Inflammatory macrophage treated with lipopolysaccharide for 1 hour (primary cell): ENCODE measurements around the gene JAGN1.
"Not testable (repeated sequence)": the region's sequence is repeated elsewhere in the genome, so short reads cannot be mapped to it uniquely, and the experiment has no call there.

Experiments
- DNase-seq, 2 donors: peaks; one replicate each; pipeline ENCODE4 v3.0.0-alpha.2; 2020 to 2022

The JAGN1 gene

DNA sequence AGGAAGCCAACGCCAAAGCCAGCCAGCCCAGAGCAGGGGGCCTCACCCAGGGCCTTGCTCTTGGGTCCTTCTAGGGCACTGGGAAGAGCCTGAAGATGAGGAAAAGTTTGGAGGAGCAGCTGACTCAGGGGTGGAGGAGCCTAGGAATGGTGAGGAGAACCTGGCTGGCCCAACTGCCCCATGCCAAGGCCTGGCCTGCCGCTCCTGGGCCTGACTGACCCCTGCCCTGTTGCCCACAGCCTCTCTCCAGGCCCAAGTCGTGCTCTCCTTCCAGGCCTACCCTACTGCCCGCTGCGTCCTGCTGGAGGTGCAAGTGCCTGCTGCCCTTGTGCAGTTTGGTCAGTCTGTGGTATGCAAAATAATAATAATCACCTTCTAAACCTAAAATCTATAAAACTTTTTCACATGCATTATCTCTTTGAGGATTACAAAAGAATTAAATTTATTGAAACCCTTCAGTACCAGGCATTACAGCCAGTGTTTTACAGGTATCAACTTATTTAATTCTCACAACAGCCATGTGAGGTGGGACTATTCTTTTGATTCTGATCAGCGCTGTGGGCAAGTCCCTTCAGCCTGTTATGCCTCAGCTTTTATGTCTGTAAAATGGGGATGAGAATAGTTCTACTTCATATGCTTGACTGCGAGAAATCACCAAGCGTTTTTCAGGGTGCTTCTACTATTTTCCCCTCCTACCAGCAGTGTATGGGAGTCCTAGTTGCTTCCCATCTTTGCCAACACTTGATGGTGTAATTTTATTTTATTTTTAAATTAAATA, 28.0 kb downstream of the JAGN1 start:
- no peak for DNase-seq

DNA sequence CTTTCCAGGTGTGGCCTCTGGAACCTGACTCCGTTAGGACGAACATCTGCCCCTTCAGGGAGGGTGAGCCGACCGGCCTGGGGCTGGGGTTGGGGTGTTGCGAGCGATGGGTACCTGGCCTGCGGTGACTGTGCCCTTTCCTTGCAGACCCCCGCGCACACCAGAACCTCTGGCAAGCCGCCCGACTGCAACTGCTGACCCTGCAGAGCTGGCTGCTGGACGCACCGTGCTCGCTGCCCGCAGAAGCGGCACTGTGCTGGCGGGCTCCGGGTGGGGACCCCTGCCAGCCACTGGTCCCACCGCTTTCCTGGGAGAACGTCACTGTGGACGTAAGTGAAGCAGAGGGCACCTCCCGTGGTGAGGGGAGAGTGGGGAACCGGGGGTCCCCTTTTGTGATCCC, 37.7 kb downstream of the JAGN1 start:
- no peak for DNase-seq

- DNase-seq = no peak
Observed at GRCh38 chr3:9930804-9931418, 40.5 kb downstream of the JAGN1 start.

DNA sequence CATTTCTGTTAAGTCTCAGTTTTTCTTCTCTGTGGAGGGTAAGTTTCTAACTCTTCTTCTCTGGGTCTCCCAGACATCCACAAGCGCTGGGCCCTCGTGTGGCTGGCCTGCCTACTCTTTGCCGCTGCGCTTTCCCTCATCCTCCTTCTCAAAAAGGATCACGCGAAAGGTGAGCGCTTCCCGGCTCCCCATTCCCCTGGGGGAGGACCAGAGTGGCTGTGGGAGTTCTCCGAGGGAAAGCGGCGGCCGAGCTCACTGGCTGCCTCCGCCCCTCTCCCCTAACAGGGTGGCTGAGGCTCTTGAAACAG, 42.1 kb downstream of the JAGN1 start:
- DNase-seq = no peak

DNA sequence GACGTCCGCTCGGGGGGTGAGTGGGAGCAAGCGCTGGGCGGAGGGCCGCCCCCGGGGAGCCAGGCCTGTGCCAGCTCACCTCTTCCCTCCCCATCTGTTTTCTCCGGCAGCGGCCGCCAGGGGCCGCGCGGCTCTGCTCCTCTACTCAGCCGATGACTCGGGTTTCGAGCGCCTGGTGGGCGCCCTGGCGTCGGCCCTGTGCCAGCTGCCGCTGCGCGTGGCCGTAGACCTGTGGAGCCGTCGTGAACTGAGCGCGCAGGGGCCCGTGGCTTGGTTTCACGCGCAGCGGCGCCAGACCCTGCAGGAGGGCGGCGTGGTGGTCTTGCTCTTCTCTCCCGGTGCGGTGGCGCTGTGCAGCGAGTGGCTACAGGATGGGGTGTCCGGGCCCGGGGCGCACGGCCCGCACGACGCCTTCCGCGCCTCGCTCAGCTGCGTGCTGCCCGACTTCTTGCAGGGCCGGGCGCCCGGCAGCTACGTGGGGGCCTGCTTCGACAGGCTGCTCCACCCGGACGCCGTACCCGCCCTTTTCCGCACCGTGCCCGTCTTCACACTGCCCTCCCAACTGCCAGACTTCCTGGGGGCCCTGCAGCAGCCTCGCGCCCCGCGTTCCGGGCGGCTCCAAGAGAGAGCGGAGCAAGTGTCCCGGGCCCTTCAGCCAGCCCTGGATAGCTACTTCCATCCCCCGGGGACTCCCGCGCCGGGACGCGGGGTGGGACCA, 42.6 kb downstream of the JAGN1 start:
- peak; percentile 75 to 85 for DNase-seq

DNA sequence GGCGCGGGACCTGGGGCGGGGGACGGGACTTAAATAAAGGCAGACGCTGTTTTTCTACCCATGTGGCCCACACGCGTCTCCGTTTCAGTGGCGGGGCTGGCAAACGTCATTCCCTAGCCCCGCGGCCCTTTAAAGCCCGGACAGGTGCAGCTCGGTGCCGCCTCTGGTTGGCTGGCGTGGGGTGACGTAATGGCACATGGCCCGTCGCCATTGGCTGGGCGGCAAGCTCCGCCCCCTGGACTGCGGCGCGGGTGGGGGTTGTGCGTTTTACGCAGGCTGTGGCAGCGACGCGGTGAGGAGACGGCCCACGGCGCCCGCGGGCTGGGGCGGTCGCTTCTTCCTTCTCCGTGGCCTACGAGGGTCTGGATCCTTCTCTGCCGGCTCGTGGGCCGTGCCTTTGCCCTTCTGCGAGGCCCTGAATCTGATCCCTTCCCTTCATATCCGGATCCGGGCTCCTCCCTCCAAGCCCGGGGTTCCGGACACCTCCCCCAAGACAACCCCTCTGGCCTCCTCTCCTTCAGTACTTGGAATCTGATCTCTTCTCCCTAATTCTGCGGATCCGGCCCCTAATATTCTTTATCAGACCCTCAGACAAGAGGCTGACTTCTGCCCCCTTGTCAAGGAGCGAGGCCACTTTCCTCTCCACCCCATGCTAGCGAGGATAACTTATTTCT, 43.3 kb downstream of the JAGN1 start, which contains the start of gene CRELD1:
Gene CRELD1, plus strand, starts transcription at position 274 of the 674 bp plus-strand sequence. CDS start 605 bp downstream, outside the sequence.
- DNase-seq = peak; percentile 91 to 96

DNA sequence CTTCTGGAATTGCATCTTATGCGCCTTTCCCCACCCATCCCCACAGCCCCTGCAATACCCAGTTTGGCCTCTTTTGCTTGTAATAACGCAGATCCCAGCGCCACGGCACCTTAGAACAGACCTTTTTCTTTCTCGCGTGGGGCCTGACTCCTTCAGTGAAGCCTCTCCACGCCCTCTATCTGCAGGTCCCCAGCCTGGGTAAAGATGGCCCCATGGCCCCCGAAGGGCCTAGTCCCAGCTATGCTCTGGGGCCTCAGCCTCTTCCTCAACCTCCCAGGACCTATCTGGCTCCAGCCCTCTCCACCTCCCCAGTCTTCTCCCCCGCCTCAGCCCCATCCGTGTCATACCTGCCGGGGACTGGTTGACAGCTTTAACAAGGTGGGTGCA, 43.8 kb downstream of the JAGN1 start:
- no peak for DNase-seq

DNA sequence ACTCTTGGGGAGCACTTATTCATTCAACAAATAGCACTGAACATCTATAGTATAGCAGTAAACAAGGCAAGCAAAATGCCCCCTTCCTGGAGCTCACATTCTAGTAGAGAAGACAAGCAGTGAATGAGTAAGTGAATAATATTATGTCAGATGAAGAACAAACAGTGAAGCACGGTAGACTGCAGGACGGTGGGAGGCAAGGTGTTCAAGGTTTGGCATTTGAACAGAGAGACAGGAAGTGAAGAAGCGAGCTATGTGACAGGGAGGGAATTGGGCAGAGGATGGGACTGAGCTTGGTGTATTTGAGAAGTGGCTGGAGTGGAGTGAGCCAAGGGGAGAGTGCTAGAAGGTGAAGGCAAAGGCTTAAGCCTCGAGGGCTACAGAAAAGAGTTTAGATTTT, 44.6 kb downstream of the JAGN1 start:
- no peak for DNase-seq

DNA sequence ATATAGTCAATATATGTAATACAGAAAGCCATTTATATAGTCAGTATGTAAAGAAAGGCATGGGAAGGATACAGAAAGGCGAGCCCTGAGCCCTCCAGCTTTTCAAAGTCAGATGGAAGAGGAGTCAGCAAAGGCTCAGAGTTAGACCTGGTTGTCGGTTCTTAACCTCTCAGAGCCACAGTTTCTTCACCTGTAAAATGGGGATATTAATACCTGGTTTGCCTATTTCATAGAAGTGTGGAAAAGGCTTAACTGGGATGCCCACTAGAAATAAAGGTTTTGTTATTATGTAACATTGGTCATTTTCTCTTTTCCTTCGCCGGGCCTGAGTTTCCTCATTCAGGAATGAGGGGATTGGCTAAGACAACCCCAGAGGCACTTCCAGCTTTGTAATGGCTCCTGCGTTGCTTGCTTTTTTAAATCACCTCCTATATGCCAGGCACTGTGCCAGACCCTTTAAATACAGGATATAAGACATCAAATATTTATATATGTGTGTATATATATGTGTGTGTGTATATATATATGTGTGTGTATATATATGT, 45.6 kb downstream of the JAGN1 start:
- DNase-seq = peak; percentile 67 to 68

DNA sequence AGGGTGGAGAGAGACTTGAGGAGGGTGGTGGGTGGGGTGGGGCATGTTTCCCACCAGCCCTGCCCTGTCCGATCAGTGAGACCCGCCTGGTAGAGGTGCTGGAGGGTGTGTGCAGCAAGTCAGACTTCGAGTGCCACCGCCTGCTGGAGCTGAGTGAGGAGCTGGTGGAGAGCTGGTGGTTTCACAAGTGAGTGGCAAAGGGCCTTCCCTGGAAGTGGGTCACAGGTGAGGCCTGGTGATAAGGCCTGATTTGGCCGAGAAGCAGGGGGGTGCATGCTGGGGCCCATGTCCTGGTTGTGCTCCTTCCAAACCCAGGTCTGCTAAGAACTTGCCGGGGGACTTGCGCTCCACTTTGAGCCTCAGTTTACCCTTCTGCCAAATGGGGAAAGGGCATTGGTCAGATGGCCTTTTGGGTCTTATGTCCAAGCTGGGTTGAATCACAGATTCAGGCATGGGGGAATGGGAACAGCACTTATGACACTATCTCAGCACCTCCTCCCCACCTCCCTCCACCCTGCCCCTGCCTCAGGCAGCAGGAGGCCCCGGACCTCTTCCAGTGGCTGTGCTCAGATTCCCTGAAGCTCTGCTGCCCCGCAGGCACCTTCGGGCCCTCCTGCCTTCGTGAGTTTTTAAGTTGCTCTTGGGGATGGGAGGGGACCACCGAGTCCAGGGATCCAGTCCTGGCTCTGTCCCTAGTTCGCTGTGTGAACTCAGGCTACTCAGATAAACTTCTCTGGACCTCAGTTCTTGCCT, 47.3 kb downstream of the JAGN1 start:
- no peak for DNase-seq

DNA sequence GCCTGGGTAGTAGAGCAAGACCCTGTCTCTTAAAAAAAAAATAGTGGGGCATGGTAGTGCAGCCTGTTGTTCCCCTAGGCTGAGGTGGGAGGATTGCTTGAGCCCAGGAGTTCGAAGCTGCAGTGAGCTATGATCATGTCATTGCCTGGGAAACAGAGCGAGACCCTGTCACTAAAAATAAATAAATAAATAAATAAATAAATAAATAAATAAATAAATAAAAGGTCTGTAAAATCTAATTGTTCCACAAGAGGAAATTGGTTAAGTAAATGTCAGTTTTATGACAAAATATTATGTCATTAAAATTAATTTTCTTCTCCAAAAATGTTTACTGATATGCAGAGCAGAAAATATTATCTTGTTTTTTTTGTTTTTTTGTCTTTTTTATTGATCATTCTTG, 48.6 kb downstream of the JAGN1 start:
- DNase-seq = no peak

- DNase-seq = not testable (repeated sequence)
Observed at GRCh38 chr3:9939906-9940305, 49.5 kb downstream of the JAGN1 start.

- no peak for DNase-seq
Observed at GRCh38 chr3:9940746-9941145, 50.3 kb downstream of the JAGN1 start.

DNA sequence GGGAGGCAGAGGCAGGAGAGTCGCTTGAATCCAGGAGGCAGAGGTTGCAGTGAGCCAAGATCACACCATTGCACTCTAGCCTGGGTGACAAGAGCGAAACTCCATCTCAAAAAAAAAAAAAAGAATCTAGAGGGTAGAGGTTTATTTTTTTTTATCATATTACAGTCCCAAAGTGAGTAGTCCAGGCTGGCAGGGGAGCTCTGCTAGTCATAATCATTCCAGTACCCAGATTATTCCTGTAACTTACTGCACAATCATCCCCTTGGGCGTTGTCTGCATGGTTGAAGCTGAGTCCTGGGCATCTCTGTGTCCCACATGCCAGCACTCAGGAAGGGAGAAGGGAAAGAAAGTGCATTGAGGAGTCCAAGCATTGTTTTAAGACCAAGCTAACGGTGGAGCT, 51.8 kb downstream of the JAGN1 start:
- no peak for DNase-seq

GRCh38 chr3:9942934-9943690, 52.7 kb downstream of the JAGN1 start:
- no peak for DNase-seq
